Endodermal cell (in vitro differentiated cells): Measurements from ENCODE around the gene MYO15B. TPM values are rescaled to one million over a fixed set of nuclear protein-coding genes. Genes with fewer than 3 reads are reported as not detected.

Source experiments
- DNase-seq: peaks from one replicate; pipeline ENCODE4 v3.0.0-alpha.2; 2017
- H3K27ac ChIP-seq: 2 replicates; pipeline ENCODE4 v1.5.1; 2013; ENCODE audit warnings: mild to moderate bottlenecking, low read depth, low read length, moderate library complexity
- H3K27me3 ChIP-seq: 2 replicates; pipeline ENCODE4 v1.6.1; 2013; ENCODE audit warnings: mild to moderate bottlenecking, low read length, moderate library complexity; ENCODE audit not compliant: insufficient read depth, control insufficient read depth, poor library complexity, severe bottlenecking
- H3K36me3 ChIP-seq: 2 replicates; pipeline ENCODE4 v1.7.0; 2013; ENCODE audit warnings: mild to moderate bottlenecking, low read length, moderate library complexity; ENCODE audit not compliant: control insufficient read depth, insufficient read depth
- H3K4me1 ChIP-seq: one replicate; pipeline ENCODE4 v1.7.0; 2013; ENCODE audit warnings: low read length; ENCODE audit not compliant: control insufficient read depth, insufficient read depth
- H3K4me3 ChIP-seq: 2 replicates; pipeline ENCODE4 v1.5.1; 2013; ENCODE audit warnings: mild to moderate bottlenecking, low read length, moderate library complexity
- H3K9ac ChIP-seq: 2 replicates; pipeline ENCODE4 v1.6.1; 2013; ENCODE audit warnings: mild to moderate bottlenecking, low read length, moderate library complexity; ENCODE audit not compliant: poor library complexity, severe bottlenecking; ENCODE audit errors: extremely low read depth
- H3K9me3 ChIP-seq: 2 replicates; pipeline ENCODE4 v1.6.1; 2013; ENCODE audit warnings: mild to moderate bottlenecking, low read length, moderate library complexity; ENCODE audit not compliant: control insufficient read depth
- H3K27ac Mint-ChIP-seq: 2 replicates; pipeline ENCODE4 v1.8.0; 2020; ENCODE audit warnings: mixed read lengths
- H3K27me3 Mint-ChIP-seq: 2 replicates; pipeline ENCODE4 v1.8.0; 2021; ENCODE audit warnings: mild to moderate bottlenecking, mixed read lengths; ENCODE audit not compliant: insufficient read depth
- H3K36me3 Mint-ChIP-seq: 2 replicates; pipeline ENCODE4 v1.8.0; 2020; ENCODE audit warnings: low read depth, mixed read lengths
- H3K4me1 Mint-ChIP-seq: 2 replicates; pipeline ENCODE4 v1.8.0; 2020; ENCODE audit warnings: mixed read lengths
- H3K4me3 Mint-ChIP-seq: 2 replicates; pipeline ENCODE4 v1.8.0; 2020; ENCODE audit warnings: mild to moderate bottlenecking, moderate library complexity, mixed read lengths
- H3K9me3 Mint-ChIP-seq: 2 replicates; pipeline ENCODE4 v1.8.0; 2020; ENCODE audit warnings: mild to moderate bottlenecking, mixed read lengths
- CTCF ChIP-seq: fragments of 200-600 bp; sonication (generic); conservative IDR thresholded peaks from 2 replicates; pipeline ENCODE4 v1.5.0; 2021; ENCODE audit warnings: antibody characterized with exemption, mild to moderate bottlenecking
- WGBS, 2 experiments: methylation state at CpG; one replicate each; pipeline versions ENCODE4 v1.1.5 to v1.1.7; 2013; ENCODE audit warnings: missing lambda C conversion rate in 2 of 2, mixed read lengths in 1 of 2; ENCODE audit not compliant: insufficient coverage in 1 of 2, insufficient read length in 1 of 2; 5-methylcytosine and 5-hydroxymethylcytosine counted together
- total RNA-seq, 2 donors: library from RNA; stranded (reverse); fragmentation: NEBNext Ultra II Directional in 1 of 2; extraction: Animal tissue kit (Norgen Biotek cat#: 25700) in 1 of 2; gene quantifications; 2 replicates in 1 of 2; 3 replicates in 1 of 2; pipeline ENCODE4 v1.2.1, GENCODE V29; 2021

The MYO15B gene
- total RNA-seq, 2 donors from 2014 or later, result 89.0 to 123 TPM

DNA sequence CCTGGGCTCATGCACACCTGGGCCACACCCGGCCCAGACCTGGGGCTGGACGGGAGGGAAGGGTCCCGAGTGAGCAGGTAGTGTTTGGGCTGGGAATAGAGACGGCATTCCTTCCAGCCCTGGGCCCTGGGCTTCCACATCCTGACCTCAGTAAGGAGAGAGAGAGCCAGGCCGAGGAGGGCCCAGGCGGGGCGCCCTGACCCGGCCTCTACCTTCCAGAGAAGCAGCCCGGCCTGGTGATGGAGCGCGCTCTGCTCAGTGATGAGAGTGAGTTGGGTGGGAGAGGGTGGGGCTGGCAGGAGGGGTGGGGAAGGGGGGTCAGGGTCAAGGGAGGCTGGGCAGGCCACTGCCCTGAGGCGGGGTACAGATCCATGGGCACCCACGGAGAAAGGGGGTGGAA, 13.6 kb upstream of the MYO15B start:
- H3K36me3 Mint-ChIP-seq, result peaks cover 21% of the 10 kb centered on the region
- no peak overlapping the region for H3K27ac Mint-ChIP-seq
- WGBS, 2 experiments, result 92 to 100% methylated on average over 2 to 13 of the region's 13 CpGs
- Histone ChIP-seq H3K4me1 (no peaks in the 10 kb centered on the region), H3K27ac (no peak overlapping the region), H3K27me3 (no peaks in the 10 kb centered on the region), H3K4me3 (no peak overlapping the region), H3K9ac (no peak overlapping the region), H3K9me3 (no peaks in the 10 kb centered on the region), H3K36me3 (no peaks in the 10 kb centered on the region)
- H3K9me3 Mint-ChIP-seq, result no peaks in the 10 kb centered on the region
- no peaks in the 10 kb centered on the region for H3K27me3 Mint-ChIP-seq
- H3K4me1 Mint-ChIP-seq, result no peaks in the 10 kb centered on the region
- DNase-seq, result no peak
- no peak for TF ChIP-seq CTCF
- H3K4me3 Mint-ChIP-seq, result no peak overlapping the region

GRCh38 chr17:75574404-75575036, 13.1 kb upstream of the MYO15B start:
- Histone ChIP-seq H3K4me1 (no peaks in the 10 kb centered on the region), H3K27ac (no peak overlapping the region), H3K9ac (no peak overlapping the region), H3K4me3 (no peak overlapping the region), H3K27me3 (no peaks in the 10 kb centered on the region), H3K36me3 (no peaks in the 10 kb centered on the region), H3K9me3 (no peaks in the 10 kb centered on the region)
- WGBS, 2 experiments, result 91 to 93% methylated on average over 10 to 29 of the region's 29 CpGs
- Mint-ChIP-seq H3K9me3 (no peaks in the 10 kb centered on the region), H3K4me1 (no peaks in the 10 kb centered on the region), H3K36me3 (peaks cover 21% of the 10 kb centered on the region), H3K27ac (no peak overlapping the region), H3K27me3 (no peaks in the 10 kb centered on the region), H3K4me3 (no peak overlapping the region)
- TF ChIP-seq CTCF, result no peak
- peak; percentile 38 for DNase-seq

- Mint-ChIP-seq H3K27ac (peak overlapping the region; percentile 82), H3K9me3 (no peaks in the 10 kb centered on the region), H3K4me3 (no peak overlapping the region), H3K36me3 (peaks cover 21% of the 10 kb centered on the region), H3K4me1 (no peaks in the 10 kb centered on the region), H3K27me3 (no peaks in the 10 kb centered on the region)
- WGBS, 2 experiments, result 93 to 100% methylated on average over 5 to 10 of the region's 10 CpGs
- no peak for TF ChIP-seq CTCF
- Histone ChIP-seq H3K27ac (no peak overlapping the region), H3K4me1 (no peaks in the 10 kb centered on the region), H3K9me3 (no peaks in the 10 kb centered on the region), H3K4me3 (no peak overlapping the region), H3K27me3 (no peaks in the 10 kb centered on the region), H3K36me3 (no peaks in the 10 kb centered on the region), H3K9ac (no peak overlapping the region)
- DNase-seq, result peak; percentile 48
Observed at GRCh38 chr17:75575197-75575596, 12.4 kb upstream of the MYO15B start.
